Hindlimb muscle (tissue), 1 donor: ENCODE data around the gene TMCO4. TPM values are rescaled to one million over a fixed set of nuclear protein-coding genes. Genes with fewer than 3 reads are reported as not detected.

Source experiments
- DNase-seq: peaks from one replicate; pipeline ENCODE4 v3.0.0-alpha.2; 2013
- polyA plus RNA-seq: library from polyadenylated mRNA; unstranded; fragments of 120-200 nt; gene quantifications from one replicate; pipeline ENCODE4 v1.2.1, GENCODE V29; 2013; ENCODE audit not compliant: insufficient read length

TMCO4 gene
- polyA plus RNA-seq, 1 donor: 2.1 TPM

- no peak for DNase-seq
Observed at GRCh38 chr1:19775317-19775716, 24.4 kb downstream of the TMCO4 start.

- DNase-seq: no peak
Observed at GRCh38 chr1:19774180-19774785, 25.4 kb downstream of the TMCO4 start.

DNA sequence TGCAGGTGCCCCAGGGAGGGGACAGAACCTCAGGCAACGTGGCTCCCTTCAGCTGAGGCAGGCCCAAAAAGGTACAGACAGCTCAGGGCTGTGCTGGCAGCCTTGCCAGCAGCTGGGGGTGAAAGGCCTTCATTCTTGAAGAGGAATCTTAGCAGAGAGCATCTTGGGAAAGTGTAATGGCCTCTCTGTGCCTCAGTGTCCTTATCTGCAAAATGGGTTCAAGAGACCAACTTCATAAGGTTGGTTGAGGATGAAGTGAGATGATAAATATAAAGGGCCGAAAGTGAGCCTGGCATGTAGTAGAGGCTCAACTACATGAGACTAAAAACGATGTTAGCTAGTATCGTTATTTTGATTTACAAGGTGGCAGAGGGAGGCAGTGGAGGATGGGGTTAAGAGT is 26.2 kb downstream of the TMCO4 start:
- DNase-seq: no peak

DNA sequence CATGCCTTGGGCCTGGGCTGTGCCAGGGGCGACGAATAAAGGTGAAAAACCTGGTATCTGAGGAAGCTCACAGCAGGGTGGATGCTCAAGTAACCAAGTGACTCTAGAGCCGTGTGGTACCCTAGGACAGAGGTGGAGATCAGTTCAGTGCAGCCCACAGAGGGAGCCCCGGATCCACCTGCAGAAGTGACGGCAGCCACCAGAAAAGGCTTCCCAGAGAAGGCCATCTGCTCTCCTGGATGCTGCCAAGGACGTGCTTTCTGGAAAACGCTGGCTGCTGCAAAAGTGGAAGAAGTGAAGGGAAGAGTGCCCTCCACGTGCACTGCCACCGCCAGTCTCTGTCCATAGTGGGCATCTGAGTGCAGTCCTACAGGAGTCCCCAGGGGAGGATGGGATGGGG is 27.7 kb downstream of the TMCO4 start:
- DNase-seq: no peak

- no peak for DNase-seq
Observed at GRCh38 chr1:19771350-19771749, 28.4 kb downstream of the TMCO4 start.

- DNase-seq: no peak
Observed at GRCh38 chr1:19770436-19771190, 29.1 kb downstream of the TMCO4 start.

GRCh38 chr1:19769211-19769932 is 30.3 kb downstream of the TMCO4 start:
- no peak for DNase-seq

- DNase-seq: no peak
Observed at GRCh38 chr1:19768353-19769210, 31.1 kb downstream of the TMCO4 start.

DNA sequence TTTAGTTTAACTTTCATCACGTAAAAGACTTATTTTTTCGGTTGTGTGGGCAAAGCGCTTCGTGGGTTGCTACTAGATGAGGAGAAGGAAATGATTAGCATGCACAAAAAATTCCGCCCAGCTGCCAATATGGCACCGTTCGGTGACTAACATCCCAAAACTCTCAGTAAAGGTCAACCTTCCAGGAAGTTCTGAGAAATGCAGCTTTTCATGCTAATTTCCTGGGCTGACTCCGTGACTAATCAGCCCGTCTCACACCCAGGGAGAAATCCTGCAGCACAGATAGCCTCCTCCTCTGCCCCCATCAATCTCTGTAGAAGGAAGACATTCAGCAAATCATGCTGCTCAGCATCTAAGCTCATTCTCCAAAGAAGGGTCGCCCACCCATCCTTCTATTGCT is 34.1 kb downstream of the TMCO4 start:
- DNase-seq: no peak

DNA sequence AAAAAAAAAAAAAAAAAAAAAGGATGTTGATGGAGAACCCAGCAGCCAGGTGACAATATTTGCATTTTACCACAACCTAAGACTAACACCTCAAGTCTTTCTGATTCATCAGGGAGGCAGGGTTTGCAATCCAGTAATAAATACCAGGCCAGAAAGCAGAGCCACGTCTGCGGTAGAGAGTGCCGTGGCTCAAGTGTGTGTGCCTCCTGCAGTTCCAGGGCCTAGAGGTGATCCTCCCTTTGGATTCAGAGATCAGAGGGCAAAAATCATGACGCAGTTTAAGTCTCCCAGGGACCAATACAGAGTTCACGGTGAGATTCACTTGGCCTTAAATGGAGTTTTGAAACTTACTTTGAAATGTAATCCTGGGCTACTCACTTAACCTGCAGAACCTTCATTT is 34.9 kb downstream of the TMCO4 start:
- DNase-seq: no peak

GRCh38 chr1:19762175-19762779 is 37.4 kb downstream of the TMCO4 start:
- DNase-seq: no peak

- DNase-seq: no peak
Observed at GRCh38 chr1:19759740-19760089, 40.0 kb downstream of the TMCO4 start.

DNA sequence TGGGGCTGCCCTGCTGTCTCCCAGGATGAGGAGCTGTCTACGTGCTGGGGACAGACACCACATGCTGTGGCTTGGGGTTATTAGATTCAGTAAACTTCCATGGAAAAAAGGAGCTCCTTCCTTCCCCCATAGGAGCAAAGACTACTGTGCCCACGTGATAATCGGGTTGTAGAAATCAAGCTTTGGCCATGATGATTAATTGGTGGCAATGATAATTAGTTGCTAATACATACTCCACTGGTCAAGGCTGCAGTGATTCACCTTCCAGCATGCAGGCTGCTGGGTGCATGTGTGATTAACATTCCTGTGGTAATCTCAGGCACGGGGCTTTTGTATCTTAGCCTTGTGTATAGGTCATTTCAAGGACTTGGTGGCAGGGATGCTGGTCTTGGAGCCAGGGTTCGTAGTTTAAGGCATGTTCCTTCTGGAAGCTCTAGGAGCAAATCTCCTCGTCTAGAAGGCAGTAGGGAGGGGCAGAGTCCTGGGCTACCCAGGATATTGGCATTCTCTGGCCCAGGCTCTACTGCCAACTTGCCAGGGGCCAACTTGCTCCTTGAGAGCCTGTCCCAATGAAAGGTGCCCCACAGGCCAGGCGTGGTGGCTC is 41.4 kb downstream of the TMCO4 start:
- no peak for DNase-seq

GRCh38 chr1:19757641-19758040 is 42.1 kb downstream of the TMCO4 start:
- DNase-seq: no peak

- no peak for DNase-seq
Observed at GRCh38 chr1:19756480-19756879, 43.2 kb downstream of the TMCO4 start.

GRCh38 chr1:19754482-19754881 is 45.2 kb downstream of the TMCO4 start:
- no peak for DNase-seq

DNA sequence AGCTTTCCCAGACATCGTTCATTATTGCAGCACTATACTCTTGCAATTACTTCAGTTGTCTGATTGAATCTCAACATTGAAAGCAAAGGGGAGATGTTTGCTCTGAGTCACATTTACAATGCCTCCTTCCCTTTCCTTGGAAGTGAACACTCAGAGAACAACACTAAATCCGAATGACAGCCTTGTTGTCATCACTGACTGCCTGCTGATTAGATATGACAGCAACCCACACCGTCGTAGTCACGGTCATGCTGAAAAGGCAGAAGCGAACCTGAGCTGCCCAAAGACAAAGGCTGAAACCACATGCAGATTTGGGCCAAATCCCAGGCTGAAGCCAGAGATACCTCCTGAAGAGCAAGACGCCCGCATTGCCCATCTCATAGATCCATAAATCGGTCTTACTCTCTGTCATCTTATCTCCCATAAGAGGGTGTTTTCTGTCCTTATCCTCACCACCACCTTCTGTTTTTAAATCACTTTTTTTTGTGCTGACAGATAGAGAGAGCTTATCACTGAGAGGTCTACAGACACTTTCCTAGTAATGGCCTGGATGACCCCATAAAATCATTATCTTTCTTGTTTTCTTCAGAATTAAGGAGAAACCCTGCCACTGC is 47.5 kb downstream of the TMCO4 start:
- no peak for DNase-seq

GRCh38 chr1:19750882-19751276 is 48.8 kb downstream of the TMCO4 start:
- no peak for DNase-seq

- DNase-seq: no peak
Observed at GRCh38 chr1:19750101-19750881, 49.4 kb downstream of the TMCO4 start.

GRCh38 chr1:19749685-19750084 is 50.0 kb downstream of the TMCO4 start:
- no peak for DNase-seq

DNA sequence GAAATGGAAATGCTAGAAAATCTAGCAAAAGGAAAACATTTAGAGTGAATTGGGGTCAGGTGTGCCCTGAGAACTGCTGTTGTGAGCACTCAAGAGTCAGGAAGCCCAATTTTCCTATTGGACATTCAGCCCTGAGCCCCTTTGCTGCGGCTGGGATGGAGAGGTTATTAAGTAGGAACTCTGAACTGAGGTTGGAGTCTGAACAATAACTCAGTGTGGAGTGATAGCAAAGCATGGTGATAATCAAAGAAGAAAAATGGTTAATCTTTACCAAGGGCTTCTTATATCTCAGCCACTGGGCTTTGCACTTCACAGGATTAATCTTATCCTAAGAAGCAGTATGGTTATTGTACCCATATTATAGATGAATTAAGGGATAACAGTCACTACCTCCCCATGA is 52.0 kb downstream of the TMCO4 start:
- DNase-seq: no peak
